ENCODE results near the gene HSPD1. TPM values are rescaled to one million over a fixed set of nuclear protein-coding genes. Genes with fewer than 3 reads are reported as not detected.

The HSPD1 gene
- total and polyA plus RNA-seq, 9 of the 15 experiments (the other 6 are each of a cell fraction or from before 2014, with no cell fraction given): 398 to 1,014 (median 622) TPM

DNA sequence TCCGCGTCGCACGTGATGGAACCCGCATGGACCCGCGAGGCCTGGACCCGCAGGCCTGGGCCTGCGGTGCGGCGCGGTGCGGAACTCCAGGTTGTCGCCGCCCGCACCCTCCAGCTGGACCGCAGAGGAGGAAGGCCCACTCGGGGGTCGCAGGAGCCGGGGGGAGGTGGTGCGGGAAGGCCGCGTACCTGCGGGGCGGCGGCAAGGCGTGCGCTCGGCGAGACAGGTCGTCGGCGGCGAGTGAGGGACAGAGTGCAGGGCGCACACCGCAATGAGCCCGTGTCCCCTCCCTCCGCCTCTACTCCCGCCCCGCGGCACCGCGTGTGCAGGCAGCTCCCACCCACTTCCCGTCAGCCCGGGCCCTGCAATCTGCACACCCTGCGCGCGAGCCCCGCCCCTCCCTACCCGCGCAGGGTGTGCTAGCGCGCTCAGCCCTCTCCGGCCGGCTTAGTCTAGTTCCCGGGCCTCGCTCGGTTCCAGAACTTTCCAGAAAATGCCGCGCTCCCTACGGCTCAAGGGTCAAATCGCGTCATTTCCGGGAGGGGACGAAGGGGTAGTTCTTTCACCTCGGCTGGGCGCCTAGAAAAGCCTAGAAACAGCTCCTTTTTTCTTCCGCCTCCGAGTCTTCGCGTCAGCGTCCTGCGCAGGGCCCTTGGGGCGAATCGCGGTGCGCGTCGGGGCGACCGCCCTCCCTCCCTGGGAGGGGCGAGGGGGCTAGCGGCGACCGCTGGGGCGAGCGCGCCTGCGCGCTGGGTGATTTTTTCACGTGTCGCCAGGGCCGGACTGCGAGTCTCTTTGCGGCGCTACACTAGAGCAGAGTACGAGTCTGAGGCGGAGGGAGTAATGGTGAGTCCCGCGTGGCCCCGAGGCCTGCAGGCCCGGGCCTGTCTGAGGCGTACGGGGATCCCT lies at the start of gene HSPD1, which contains the start of gene HSPE1 (continued):
- TF ChIP-seq TFAM (CRISPR knock-in tag; conservative IDR thresholded peaks at IDR 0.05) (no peak), MTF1 (CRISPR knock-in tag; IDR thresholded peaks at IDR 0.05; ENCODE audit: borderline replicate concordance) (no peak), ARID2 (IDR thresholded peaks at IDR 0.05) (no peak), USF2 (CRISPR knock-in tag; IDR thresholded peaks at IDR 0.05) (peak; percentile 28; the same call in 1 of the 2 replicates), DDX20 (tag; IDR thresholded peaks at IDR 0.05; ENCODE audit: low read depth) (no peak), SMAD2 (IDR thresholded peaks at IDR 0.05; ENCODE audit: low read depth, low read length) (no peak), CGGBP1 (CRISPR knock-in tag; IDR thresholded peaks at IDR 0.05) (no peak), ZNF766 (CRISPR knock-in tag; conservative IDR thresholded peaks at IDR 0.05) (peak; percentile 61; the same call in 1 of the 2 replicates), HMGN3 (IDR thresholded peaks at IDR 0.05; ENCODE audit: borderline replicate concordance, extremely low read depth, insufficient read length, low read depth, low read length) (peak; percentile 97), POLR2A (conservative IDR thresholded peaks at IDR 0.05) (peak; percentile 87), GTF2A2 (tag; IDR thresholded peaks at IDR 0.05) (no peak), STAT5B (CRISPR knock-in tag; IDR thresholded peaks at IDR 0.05) (no peak), BRD9 (IDR thresholded peaks at IDR 0.05; ENCODE audit: low read depth, partially characterized antibody) (peak; percentile 1), MBD2 (IDR thresholded peaks at IDR 0.05; ENCODE audit: borderline replicate concordance, low read depth) (no peak), PPARD (CRISPR knock-in tag; IDR thresholded peaks at IDR 0.05) (no peak), ZNF655 (CRISPR knock-in tag; IDR thresholded peaks at IDR 0.05) (no peak), SAP30 (IDR thresholded peaks at IDR 0.05; ENCODE audit: borderline replicate concordance, insufficient read depth, low read depth, low read length, poor library complexity, severe bottlenecking) (peak; percentile 55), CEBPZ (IDR thresholded peaks at IDR 0.05; ENCODE audit: borderline replicate concordance, low read depth, low read length) (no peak), ATF1 (CRISPR knock-in tag; IDR thresholded peaks at IDR 0.05) (no peak), ATF1 (tag; IDR thresholded peaks at IDR 0.05) (peak; percentile 98), ZNF76 (CRISPR knock-in tag; IDR thresholded peaks at IDR 0.05; ENCODE audit: borderline replicate concordance) (no peak), TEAD4 (IDR thresholded peaks at IDR 0.05; ENCODE audit: low read length) (peak; percentile 30; the same call in 1 of the 2 replicates), TEAD4 (CRISPR knock-in tag; IDR thresholded peaks at IDR 0.05; ENCODE audit: borderline replicate concordance) (no peak)

Data from K562 (cell line).